GM12878 (cell line): ENCODE results near the gene ATP6V1C2. TPM values are rescaled to one million over a fixed set of nuclear protein-coding genes. Genes with fewer than 3 reads are reported as not detected.

Experiments used
- ATAC-seq: fragments of 200-7000 bp; cut with Tn5 transposase; 3 replicates; pipeline ENCODE4 v1.9.1; 2020; ENCODE audit warnings: mild to moderate bottlenecking, moderate library complexity
- BruUV-seq: library from RNA; stranded (reverse); fragments of 400-500 nt; replicated peaks from 2 replicates; lab custom pipeline; 2021; lab: Mats Ljungman, UMichigan
- CTCF ChIA-PET: fragments of 300-600 bp; sonication (Branson Sonifier 250); formaldehyde crosslinking; extraction: SDS; loops from one replicate; lab custom pipeline; 2021; ENCODE audit warnings: inconsistent platforms; lab: Yijun Ruan, JAX
- POLR2A ChIA-PET: fragments of 350-600 bp; formaldehyde crosslinking; extraction: SDS; loops from one replicate; lab custom pipeline; 2021; ENCODE audit warnings: inconsistent platforms; lab: Charles Lee
- RAD21 ChIA-PET: fragments of 300-600 bp; sonication (Branson Sonifier 250); formaldehyde crosslinking; loops from one replicate; lab custom pipeline; 2023; ENCODE audit warnings: antibody characterized with exemption; ENCODE audit not compliant: unreplicated experiment; lab: Charles Lee
- SMC1A ChIA-PET: fragments of 300-600 bp; sonication (Branson Sonifier 250); formaldehyde crosslinking; loops from one replicate; lab custom pipeline; 2023; ENCODE audit not compliant: unreplicated experiment, uncharacterized antibody; lab: Charles Lee
- DNase-seq: peaks from one replicate; pipeline ENCODE4 v3.0.0-alpha.2; 2011; ENCODE audit warnings: low read depth, low spot score
- FAIRE-seq: peaks from 3 replicates; lab custom pipeline; 2011; peaks lifted over from hg19 to GRCh38; lab: Jason Lieb, UNC
- H2AFZ ChIP-seq: 2 replicates; pipeline ENCODE4 v1.6.0; 2011; ENCODE audit warnings: low read depth, low read length, control low read depth; ENCODE audit not compliant: control insufficient read depth
- H3K27ac ChIP-seq: 2 replicates; pipeline ENCODE4 v1.5.1; 2011; ENCODE audit warnings: control low read depth; ENCODE audit not compliant: control insufficient read depth, insufficient read depth
- H3K27me3 ChIP-seq, 2 experiments: replicated peaks in 1 of 2; 2 replicates each; pipeline versions ENCODE4 v1.6.0 to v1.6.1; 2011; ENCODE audit warnings: low read length in 1 of 2; ENCODE audit not compliant: control insufficient read depth in 2 of 2, insufficient read depth in 2 of 2
- H3K36me3 ChIP-seq, 2 experiments: 2 replicates each; pipeline ENCODE4 v1.5.1; 2011; ENCODE audit warnings: low read length in 1 of 2; ENCODE audit not compliant: control insufficient read depth in 2 of 2, insufficient read depth in 2 of 2
- H3K4me1 ChIP-seq: 2 replicates; pipeline ENCODE4 v1.6.1; 2011; ENCODE audit warnings: mild to moderate bottlenecking, low read length, moderate library complexity, mixed read lengths; ENCODE audit not compliant: control insufficient read depth, insufficient read depth
- H3K4me2 ChIP-seq: 2 replicates; pipeline ENCODE4 v1.6.0; 2011; ENCODE audit warnings: control low read depth; ENCODE audit not compliant: control insufficient read depth, insufficient read depth
- H3K4me3 ChIP-seq: fragments of 200-600 bp; sonication (generic); 2 replicates; pipeline ENCODE4 v1.5.1; 2016
- H3K79me2 ChIP-seq: 2 replicates; pipeline ENCODE4 v1.6.0; 2011; ENCODE audit warnings: low read length; ENCODE audit not compliant: control insufficient read depth, insufficient read depth
- H3K9ac ChIP-seq: 2 replicates; pipeline ENCODE4 v1.8.0; 2011; ENCODE audit warnings: low read length, control low read depth, mixed read lengths; ENCODE audit not compliant: control insufficient read depth, insufficient read depth
- H3K9me3 ChIP-seq: replicated peaks from 3 replicates; pipeline ENCODE4 v1.5.1; 2011; ENCODE audit warnings: mild to moderate bottlenecking, low read length; ENCODE audit not compliant: control insufficient read depth, insufficient read depth
- H4K20me1 ChIP-seq: 2 replicates; pipeline ENCODE4 v1.6.0; 2011; ENCODE audit not compliant: control insufficient read depth, insufficient read depth
- DPF2 ChIP-seq: fragments of 450-650 bp; IDR thresholded peaks from 2 replicates; pipeline ENCODE4 v1.6.1; 2017; ENCODE audit warnings: mild to moderate bottlenecking
- PAX5 ChIP-seq: IDR thresholded peaks from 2 replicates; pipeline ENCODE4 v1.6.1; 2011; ENCODE audit warnings: low read depth, low read length, borderline replicate concordance
- RAD21 ChIP-seq: IDR thresholded peaks from 2 replicates; pipeline ENCODE4 v1.6.1; 2011; ENCODE audit warnings: mild to moderate bottlenecking, low read depth, low read length, moderate library complexity; ENCODE audit not compliant: insufficient read depth
- RELA ChIP-seq: fragments of 450-650 bp; IDR thresholded peaks from 2 replicates; pipeline ENCODE4 v1.8.0; 2014; ENCODE audit warnings: borderline replicate concordance; ENCODE audit not compliant: partially characterized antibody
- TCF12 ChIP-seq: IDR thresholded peaks from 2 replicates; pipeline ENCODE4 v1.6.1; 2011; ENCODE audit warnings: low read depth, mild to moderate bottlenecking, low read length
- WGBS: methylation state at CpG from one replicate; pipeline ENCODE4 v1.1.6; 2016; ENCODE audit warnings: low lambda C conversion rate; ENCODE audit not compliant: insufficient replicate concordance, insufficient coverage; ENCODE audit errors: missing lambda C conversion rate; 5-methylcytosine and 5-hydroxymethylcytosine counted together
- in situ Hi-C: fragments of 300-500 bp; cut with MboI; formaldehyde crosslinking; loops from 9 replicates; pipeline ENCODE4 v1.14.3; 2018; ENCODE audit warnings: mixed read lengths
- intact Hi-C: fragments of 100-400 bp; cut with micrococcal nuclease; formaldehyde crosslinking; loops from one replicate; pipeline ENCODE4 v1.14.2; 2022; ENCODE audit not compliant: unreplicated experiment
- polyA plus RNA-seq, 11 experiments: library from polyadenylated mRNA; depleted of rRNA in 4 of 11; unstranded in 6 of 11; stranded (reverse) in 5 of 11; fragments of >200 nt; fragmentation: Nextera tagmentation in 4 of 11; fragmentation: Illumina TruSeq in 1 of 11; extraction: Ambion mirVana in 4 of 11; extraction: Trizol in 1 of 11; gene quantifications; 1 replicate in 1 of 11; 2 replicates in 10 of 11; pipeline versions ENCODE4 v1.2.1 to v1.2.3, GENCODE V29; 2011 to 2016; ENCODE audit warnings: inconsistent platforms in 2 of 11, missing spikeins in 2 of 11, low read depth in 1 of 11
- total RNA-seq, 4 experiments: library from RNA; depleted of rRNA in 3 of 4; stranded (reverse); fragments of >200 nt in 3 of 4; fragmentation: Illumina TruSeq in 1 of 4; extraction: Trizol in 1 of 4; gene quantifications; 2 replicates each; pipeline versions ENCODE4 v1.2.1 to v1.2.3, GENCODE V29; 2013 to 2021
- TF ChIP-seq, protein P1 (sequence below): fragments of 450-650 bp; formaldehyde crosslinking; IDR thresholded peaks from 2 replicates; pipeline ENCODE4 v1.4.0; 2022; ENCODE audit warnings: mild to moderate bottlenecking, moderate library complexity
- TF ChIP-seq, protein P2 (sequence below), 3 experiments: IDR thresholded peaks in 2 of 3; conservative IDR thresholded peaks in 1 of 3; 2 replicates each; pipeline ENCODE4 v1.5.1; 2011; ENCODE audit warnings: low read depth in 3 of 3, low read length in 3 of 3, mild to moderate bottlenecking in 3 of 3, control low read depth in 2 of 3, moderate library complexity in 2 of 3, inconsistent platforms in 1 of 3, mixed read lengths in 1 of 3; ENCODE audit not compliant: control insufficient read depth in 2 of 3, insufficient read depth in 1 of 3; ENCODE audit errors: extremely low read depth in 1 of 3
- TF ChIP-seq, protein P3 (sequence below): fragments of 450-650 bp; formaldehyde crosslinking; IDR thresholded peaks from 2 replicates; pipeline ENCODE4 v1.4.0; 2020; ENCODE audit warnings: mild to moderate bottlenecking, moderate library complexity

The ATP6V1C2 gene
- total and polyA plus RNA-seq, 10 of the 15 experiments (the other 5 are each of a cell fraction or from before 2014, with no cell fraction given), result 0.04 to 1.5 (median 0.24) TPM; not detected in 1

DNA sequence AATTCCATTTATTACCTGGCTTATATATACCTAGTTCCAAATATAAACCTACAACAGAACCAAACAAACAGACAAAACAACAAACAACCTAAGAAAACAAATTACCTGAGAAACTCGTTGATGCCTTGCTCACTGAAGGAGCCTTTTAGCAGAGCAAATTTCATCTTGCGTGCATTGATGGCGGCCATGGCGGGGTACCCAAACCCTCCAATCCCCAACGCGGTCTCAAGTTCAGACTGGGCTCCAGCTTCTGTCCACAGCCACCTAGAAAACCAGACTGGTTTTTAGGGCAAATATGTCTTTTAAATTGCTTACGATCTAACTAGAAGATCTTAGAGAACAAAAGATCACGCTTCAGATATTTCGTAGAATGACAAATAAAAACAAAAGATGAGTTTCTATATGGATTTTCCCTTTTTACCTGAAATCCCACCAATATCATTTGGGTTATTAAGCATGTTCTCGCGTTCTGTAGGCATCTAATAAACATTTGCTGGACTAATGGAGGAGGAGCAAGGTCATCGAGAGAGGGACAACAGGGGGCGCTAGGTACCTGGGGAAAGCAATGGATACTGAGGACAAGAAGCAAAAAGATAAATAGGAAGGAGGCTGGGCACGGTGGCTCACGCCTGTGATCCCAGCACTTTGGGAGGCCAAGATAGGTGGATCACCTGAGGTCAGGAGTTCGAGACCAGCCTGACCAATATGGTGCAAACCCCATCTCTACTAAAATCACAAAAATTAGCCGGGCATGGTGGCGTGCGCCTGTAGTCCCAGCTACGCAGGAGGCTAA is 65.9 kb downstream of the ATP6V1C2 start:
- H3K9ac ChIP-seq, result no peak overlapping the region
- 93% methylated on average over 20 of the region's 20 CpGs for WGBS
- H3K36me3 ChIP-seq, result peaks cover 21 to 68% of the 10 kb centered on the region in 2 experiments
- H3K4me1 ChIP-seq, result peaks cover 12% of the 10 kb centered on the region
- H3K27ac ChIP-seq, result no peak overlapping the region
- no peak overlapping the region for H3K4me3 ChIP-seq
- FAIRE-seq, result no peak
- CTCF ChIA-PET, result interaction anchor here (1.1 kb wide), 1 partner anchor 13 kb away, joined by 3 read pairs; no protein-coding TSS in a partner anchor
- POLR2A ChIA-PET, result no interaction called here
- no peaks in the 10 kb centered on the region for H3K79me2 ChIP-seq
- no peaks in the 10 kb centered on the region for H3K27me3 ChIP-seq
- RAD21 ChIA-PET, result no interaction called here
- no peak overlapping the region for H2AFZ ChIP-seq
- no peaks in the 10 kb centered on the region for H3K9me3 ChIP-seq
- SMC1A ChIA-PET, result no interaction called here
- no peak overlapping the region for H3K4me2 ChIP-seq
- in situ Hi-C loops (no loop called here), intact Hi-C loops (loop anchor here (2.0 kb wide), 1 partner anchor 43 kb away; no protein-coding TSS in a partner anchor)
- no peak for DNase-seq
- BruUV-seq, result no TSS peak
- TF ChIP-seq DPF2, result no peak
- no peak for TF ChIP-seq PAX5
- TF ChIP-seq, protein P1, sequence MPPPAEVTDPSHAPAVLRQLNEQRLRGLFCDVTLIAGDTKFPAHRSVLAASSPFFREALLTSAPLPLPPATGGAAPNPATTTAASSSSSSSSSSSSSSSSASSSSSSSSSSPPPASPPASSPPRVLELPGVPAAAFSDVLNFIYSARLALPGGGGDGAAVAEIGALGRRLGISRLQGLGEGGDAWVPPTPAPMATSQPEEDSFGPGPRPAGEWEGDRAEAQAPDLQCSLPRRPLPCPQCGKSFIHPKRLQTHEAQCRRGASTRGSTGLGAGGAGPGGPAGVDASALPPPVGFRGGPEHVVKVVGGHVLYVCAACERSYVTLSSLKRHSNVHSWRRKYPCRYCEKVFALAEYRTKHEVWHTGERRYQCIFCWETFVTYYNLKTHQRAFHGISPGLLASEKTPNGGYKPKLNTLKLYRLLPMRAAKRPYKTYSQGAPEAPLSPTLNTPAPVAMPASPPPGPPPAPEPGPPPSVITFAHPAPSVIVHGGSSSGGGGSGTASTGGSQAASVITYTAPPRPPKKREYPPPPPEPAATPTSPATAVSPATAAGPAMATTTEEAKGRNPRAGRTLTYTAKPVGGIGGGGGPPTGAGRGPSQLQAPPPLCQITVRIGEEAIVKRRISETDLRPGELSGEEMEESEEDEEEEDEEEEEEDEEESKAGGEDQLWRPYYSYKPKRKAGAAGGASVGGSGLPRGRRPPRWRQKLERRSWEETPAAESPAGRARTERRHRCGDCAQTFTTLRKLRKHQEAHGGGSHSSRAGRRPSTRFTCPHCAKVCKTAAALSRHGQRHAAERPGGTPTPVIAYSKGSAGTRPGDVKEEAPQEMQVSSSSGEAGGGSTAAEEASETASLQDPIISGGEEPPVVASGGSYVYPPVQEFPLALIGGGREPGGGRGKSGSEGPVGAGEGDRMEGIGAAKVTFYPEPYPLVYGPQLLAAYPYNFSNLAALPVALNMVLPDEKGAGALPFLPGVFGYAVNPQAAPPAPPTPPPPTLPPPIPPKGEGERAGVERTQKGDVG (CRISPR knock-in tag), result no peak
- TF ChIP-seq, protein P2, sequence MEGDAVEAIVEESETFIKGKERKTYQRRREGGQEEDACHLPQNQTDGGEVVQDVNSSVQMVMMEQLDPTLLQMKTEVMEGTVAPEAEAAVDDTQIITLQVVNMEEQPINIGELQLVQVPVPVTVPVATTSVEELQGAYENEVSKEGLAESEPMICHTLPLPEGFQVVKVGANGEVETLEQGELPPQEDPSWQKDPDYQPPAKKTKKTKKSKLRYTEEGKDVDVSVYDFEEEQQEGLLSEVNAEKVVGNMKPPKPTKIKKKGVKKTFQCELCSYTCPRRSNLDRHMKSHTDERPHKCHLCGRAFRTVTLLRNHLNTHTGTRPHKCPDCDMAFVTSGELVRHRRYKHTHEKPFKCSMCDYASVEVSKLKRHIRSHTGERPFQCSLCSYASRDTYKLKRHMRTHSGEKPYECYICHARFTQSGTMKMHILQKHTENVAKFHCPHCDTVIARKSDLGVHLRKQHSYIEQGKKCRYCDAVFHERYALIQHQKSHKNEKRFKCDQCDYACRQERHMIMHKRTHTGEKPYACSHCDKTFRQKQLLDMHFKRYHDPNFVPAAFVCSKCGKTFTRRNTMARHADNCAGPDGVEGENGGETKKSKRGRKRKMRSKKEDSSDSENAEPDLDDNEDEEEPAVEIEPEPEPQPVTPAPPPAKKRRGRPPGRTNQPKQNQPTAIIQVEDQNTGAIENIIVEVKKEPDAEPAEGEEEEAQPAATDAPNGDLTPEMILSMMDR (IDR thresholded peaks at IDR 0.05 in 2 of 3, conservative IDR thresholded peaks at IDR 0.05 in 1 of 3; ENCODE audit: control insufficient read depth in 2 of 3, extremely low read depth in 1 of 3, insufficient read depth in 1 of 3, low read depth in 3 of 3, low read length in 3 of 3), result peak; percentile 32 to 50 (median 45)
- TF ChIP-seq TCF12, result no peak
- TF ChIP-seq, protein P3, sequence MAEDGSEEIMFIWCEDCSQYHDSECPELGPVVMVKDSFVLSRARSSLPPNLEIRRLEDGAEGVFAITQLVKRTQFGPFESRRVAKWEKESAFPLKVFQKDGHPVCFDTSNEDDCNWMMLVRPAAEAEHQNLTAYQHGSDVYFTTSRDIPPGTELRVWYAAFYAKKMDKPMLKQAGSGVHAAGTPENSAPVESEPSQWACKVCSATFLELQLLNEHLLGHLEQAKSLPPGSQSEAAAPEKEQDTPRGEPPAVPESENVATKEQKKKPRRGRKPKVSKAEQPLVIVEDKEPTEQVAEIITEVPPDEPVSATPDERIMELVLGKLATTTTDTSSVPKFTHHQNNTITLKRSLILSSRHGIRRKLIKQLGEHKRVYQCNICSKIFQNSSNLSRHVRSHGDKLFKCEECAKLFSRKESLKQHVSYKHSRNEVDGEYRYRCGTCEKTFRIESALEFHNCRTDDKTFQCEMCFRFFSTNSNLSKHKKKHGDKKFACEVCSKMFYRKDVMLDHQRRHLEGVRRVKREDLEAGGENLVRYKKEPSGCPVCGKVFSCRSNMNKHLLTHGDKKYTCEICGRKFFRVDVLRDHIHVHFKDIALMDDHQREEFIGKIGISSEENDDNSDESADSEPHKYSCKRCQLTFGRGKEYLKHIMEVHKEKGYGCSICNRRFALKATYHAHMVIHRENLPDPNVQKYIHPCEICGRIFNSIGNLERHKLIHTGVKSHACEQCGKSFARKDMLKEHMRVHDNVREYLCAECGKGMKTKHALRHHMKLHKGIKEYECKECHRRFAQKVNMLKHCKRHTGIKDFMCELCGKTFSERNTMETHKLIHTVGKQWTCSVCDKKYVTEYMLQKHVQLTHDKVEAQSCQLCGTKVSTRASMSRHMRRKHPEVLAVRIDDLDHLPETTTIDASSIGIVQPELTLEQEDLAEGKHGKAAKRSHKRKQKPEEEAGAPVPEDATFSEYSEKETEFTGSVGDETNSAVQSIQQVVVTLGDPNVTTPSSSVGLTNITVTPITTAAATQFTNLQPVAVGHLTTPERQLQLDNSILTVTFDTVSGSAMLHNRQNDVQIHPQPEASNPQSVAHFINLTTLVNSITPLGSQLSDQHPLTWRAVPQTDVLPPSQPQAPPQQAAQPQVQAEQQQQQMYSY (CRISPR knock-in tag), result no peak
- peak; percentile 59 for TF ChIP-seq RAD21
- TF ChIP-seq RELA, result no peak
- TF ChIP-seq, all 136 proteins: peak for 2
- H4K20me1 ChIP-seq, result no peaks in the 10 kb centered on the region
- ATAC-seq, result no peak
